ENCODE measurements around the gene PNPLA6. TPM values are rescaled to one million over a fixed set of nuclear protein-coding genes. Genes with fewer than 3 reads are reported as not detected.

Gene PNPLA6
- total RNA-seq, 4 donors from 2014 or later, result 57.8 to 112 (median 78.5) TPM

DNA sequence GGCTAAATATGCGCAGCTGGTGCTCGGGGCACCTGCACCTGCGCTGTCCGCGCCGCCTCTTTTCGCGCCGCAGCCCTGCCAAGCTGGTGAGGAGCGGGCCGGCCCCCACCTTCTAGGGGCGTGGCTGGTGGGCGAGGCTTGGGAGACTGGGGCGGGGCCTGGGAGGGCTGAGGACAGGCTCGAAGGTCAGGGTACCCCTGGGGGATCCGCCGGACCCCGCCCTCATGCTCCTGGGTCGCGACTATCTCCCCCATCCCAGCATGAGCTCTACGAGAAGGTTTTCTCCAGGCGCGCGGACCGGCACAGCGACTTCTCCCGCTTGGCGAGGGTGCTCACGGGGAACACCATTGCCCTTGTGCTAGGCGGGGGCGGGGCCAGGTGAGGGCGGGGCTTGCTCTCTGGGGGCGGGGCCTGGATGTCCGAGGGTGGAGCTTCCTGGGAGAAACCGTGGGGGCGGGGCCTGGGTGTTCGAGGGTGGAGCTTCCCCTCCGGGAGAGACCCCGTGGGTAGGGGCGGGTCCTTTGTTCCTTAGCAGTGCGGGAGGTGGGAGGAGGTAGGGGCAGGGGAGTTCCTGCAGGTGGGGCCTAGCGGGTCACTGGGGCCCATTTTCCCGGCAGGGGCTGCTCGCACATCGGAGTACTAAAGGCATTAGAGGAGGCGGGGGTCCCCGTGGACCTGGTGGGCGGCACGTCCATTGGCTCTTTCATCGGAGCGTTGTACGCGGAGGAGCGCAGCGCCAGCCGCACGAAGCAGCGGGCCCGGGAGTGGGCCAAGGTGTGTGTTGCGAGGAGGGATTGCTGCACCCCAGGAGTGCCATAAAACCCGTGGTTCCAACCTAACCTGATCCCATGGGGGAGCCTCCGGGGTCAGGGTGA lies 19.7 kb downstream of the PNPLA6 start:
- no peaks in the 10 kb centered on the region for H3K27me3 ChIP-seq
- H3K4me3 ChIP-seq, result no peak overlapping the region
- H3K4me1 ChIP-seq, result no peaks in the 10 kb centered on the region
- H3K36me3 ChIP-seq, result peaks cover 70% of the 10 kb centered on the region
- WGBS, result 72% methylated on average over 27 of the region's 62 CpGs
- DNase-seq (ENCODE audit: low spot score in 2 of 2), result no peak
- H3K27ac ChIP-seq, result no peak overlapping the region
- TF ChIP-seq POLR2AphosphoS5 (IDR thresholded peaks at IDR 0.05) (no peak), EP300 (IDR thresholded peaks at IDR 0.05) (no peak), CTCF (IDR thresholded peaks at IDR 0.05) (no peak), POLR2A (IDR thresholded peaks at IDR 0.05) (no peak)
- no peaks in the 10 kb centered on the region for H3K9me3 ChIP-seq

GRCh38 chr19:7556696-7557315 lies 21.3 kb downstream of the PNPLA6 start:
- Histone ChIP-seq H3K4me1 (no peaks in the 10 kb centered on the region), H3K4me3 (no peak overlapping the region), H3K27ac (no peak overlapping the region), H3K36me3 (peaks cover 79% of the 10 kb centered on the region), H3K9me3 (no peaks in the 10 kb centered on the region), H3K27me3 (no peaks in the 10 kb centered on the region)
- no peak for DNase-seq (ENCODE audit: low spot score in 2 of 2)
- TF ChIP-seq POLR2A (IDR thresholded peaks at IDR 0.05) (no peak), CTCF (IDR thresholded peaks at IDR 0.05) (no peak), EP300 (IDR thresholded peaks at IDR 0.05) (no peak), POLR2AphosphoS5 (IDR thresholded peaks at IDR 0.05) (no peak)
- WGBS, result 96% methylated on average over 35 of the region's 54 CpGs

DNA sequence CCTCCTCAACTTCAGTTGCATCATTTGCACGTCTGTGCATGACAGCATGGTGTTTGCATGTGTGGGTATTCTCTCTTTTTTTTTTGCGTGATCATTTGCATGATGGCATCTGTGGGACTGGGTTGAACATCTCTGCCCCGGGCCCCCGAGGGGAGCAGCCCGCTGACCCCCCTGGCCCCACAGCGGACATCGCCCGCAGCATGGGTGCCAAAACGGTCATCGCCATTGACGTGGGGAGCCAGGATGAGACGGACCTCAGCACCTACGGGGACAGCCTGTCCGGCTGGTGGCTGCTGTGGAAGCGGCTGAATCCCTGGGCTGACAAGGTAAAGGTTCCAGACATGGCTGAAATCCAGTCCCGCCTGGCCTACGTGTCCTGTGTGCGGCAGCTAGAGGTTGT lies 23.1 kb downstream of the PNPLA6 start:
- DNase-seq (ENCODE audit: low spot score in 2 of 2), result no peak
- H3K27ac ChIP-seq, result no peak overlapping the region
- peaks cover 75% of the 10 kb centered on the region for H3K36me3 ChIP-seq
- H3K9me3 ChIP-seq, result no peaks in the 10 kb centered on the region
- TF ChIP-seq EP300 (IDR thresholded peaks at IDR 0.05) (no peak), CTCF (IDR thresholded peaks at IDR 0.05) (no peak), POLR2A (IDR thresholded peaks at IDR 0.05) (no peak)
- H3K27me3 ChIP-seq, result no peaks in the 10 kb centered on the region
- H3K4me1 ChIP-seq, result no peaks in the 10 kb centered on the region
- no peak overlapping the region for H3K4me3 ChIP-seq
- WGBS, result 92% methylated on average over 11 of the region's 18 CpGs

- WGBS, result 72% methylated on average over 4 of the region's 4 CpGs
- DNase-seq (ENCODE audit: low spot score in 2 of 2), result no peak
- Histone ChIP-seq H3K4me1 (no peaks in the 10 kb centered on the region), H3K27me3 (no peaks in the 10 kb centered on the region), H3K27ac (no peak overlapping the region), H3K36me3 (peaks cover 74% of the 10 kb centered on the region), H3K4me3 (no peak overlapping the region), H3K9me3 (no peaks in the 10 kb centered on the region)
- TF ChIP-seq CTCF (IDR thresholded peaks at IDR 0.05) (no peak), POLR2AphosphoS5 (IDR thresholded peaks at IDR 0.05) (no peak), EP300 (IDR thresholded peaks at IDR 0.05) (no peak), POLR2A (IDR thresholded peaks at IDR 0.05) (no peak)
These were observed 23.6 kb downstream of the PNPLA6 start for GRCh38 chr19:7559102-7559501.

- H3K27me3 ChIP-seq, result no peaks in the 10 kb centered on the region
- WGBS, result 100% methylated on average over 2 of the region's 2 CpGs
- no peaks in the 10 kb centered on the region for H3K9me3 ChIP-seq
- H3K4me3 ChIP-seq, result no peak overlapping the region
- peaks cover 62% of the 10 kb centered on the region for H3K36me3 ChIP-seq
- no peak for DNase-seq (ENCODE audit: low spot score in 2 of 2)
- no peak for TF ChIP-seq EP300 (IDR thresholded peaks at IDR 0.05)
- TF ChIP-seq CTCF (IDR thresholded peaks at IDR 0.05), result no peak
- TF ChIP-seq POLR2A (IDR thresholded peaks at IDR 0.05), result no peak
- TF ChIP-seq POLR2AphosphoS5 (IDR thresholded peaks at IDR 0.05), result no peak
- H3K27ac ChIP-seq, result no peak overlapping the region
- no peaks in the 10 kb centered on the region for H3K4me1 ChIP-seq
These were observed 24.7 kb downstream of the PNPLA6 start for GRCh38 chr19:7560255-7560654.

All from suprapubic skin (tissue), 4 donors.